Ascending aorta (tissue), 2 donors: ENCODE measurements around the gene FBXO17. TPM values are rescaled to one million over a fixed set of nuclear protein-coding genes. Genes with fewer than 3 reads are reported as not detected.

Source experiments
- DNase-seq, 2 donors: peaks; one replicate each; pipeline ENCODE4 v3.0.0-alpha.2; 2019; ENCODE audit warnings: low spot score in 2 of 2
- H3K27ac ChIP-seq, 2 donors: fragments of 200-600 bp; sonication (generic); one replicate each; pipeline ENCODE4 v1.5.1; 2016 to 2017; ENCODE audit warnings: mild to moderate bottlenecking in 1 of 2
- H3K27me3 ChIP-seq: fragments of 200-600 bp; sonication (generic); one replicate; pipeline ENCODE4 v1.5.1; 2017
- H3K36me3 ChIP-seq, 2 donors: fragments of 200-600 bp; sonication (generic); one replicate each; pipeline ENCODE4 v1.5.1; 2016
- H3K4me1 ChIP-seq, 2 donors: fragments of 200-600 bp; sonication (generic); one replicate each; pipeline ENCODE4 v1.5.1; 2016 to 2017; ENCODE audit warnings: mild to moderate bottlenecking in 1 of 2
- H3K4me3 ChIP-seq, 2 donors: fragments of 200-600 bp; sonication (generic); one replicate each; pipeline ENCODE4 v1.5.1; 2016 to 2017; ENCODE audit warnings: mild to moderate bottlenecking in 1 of 2
- H3K9me3 ChIP-seq, 2 donors: fragments of 200-600 bp; sonication (generic); one replicate each; pipeline ENCODE4 v1.5.1; 2016
- intact Hi-C: fragments of 100-400 bp; cut with DNase I; formaldehyde crosslinking; loops from one replicate; pipeline ENCODE4 v1.15.1; 2023
- total RNA-seq: library from RNA; depleted of rRNA; stranded (reverse); fragments of >200 nt; gene quantifications from one replicate; pipeline ENCODE4 v1.1.0, GENCODE V29; 2016
- TF ChIP-seq, protein P1 (sequence below), 3 experiments: fragments of 200-600 bp in 2 of 3; fragments of 450-650 bp in 1 of 3; sonication (generic) in 2 of 3; IDR thresholded peaks; one replicate each; pipeline ENCODE4 v1.5.1; 2016 to 2019; ENCODE audit warnings: antibody characterized with exemption in 3 of 3, mild to moderate bottlenecking in 1 of 3, moderate library complexity in 1 of 3

Gene FBXO17
- total RNA-seq, 1 donor from 2014 or later, result 47.4 TPM

DNA sequence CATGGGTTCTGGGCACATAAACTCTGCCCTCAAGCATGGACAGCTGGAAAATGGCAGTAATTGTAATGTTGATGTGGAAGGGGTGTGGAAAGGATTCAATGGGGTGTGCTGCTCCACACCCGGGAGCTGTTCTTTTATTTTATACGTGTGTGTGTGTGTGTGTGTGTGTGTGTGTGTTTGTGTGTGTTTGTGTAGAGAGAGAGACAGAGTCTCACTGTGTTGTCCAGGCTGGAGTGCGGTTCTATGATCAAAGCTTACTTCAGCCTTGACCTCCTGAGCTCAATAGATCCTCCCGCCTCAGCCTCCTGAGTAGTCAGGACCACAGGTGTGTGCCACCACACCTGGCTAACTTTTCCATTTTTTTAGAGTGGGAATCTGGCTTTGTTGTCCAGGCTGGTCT lies 42.0 kb downstream of the FBXO17 start:
- Histone ChIP-seq H3K4me3 (no peak overlapping the region), H3K36me3 (peaks cover 2 to 25% of the 10 kb centered on the region in 2 donors), H3K27me3 (no peaks in the 10 kb centered on the region), H3K27ac (no peak overlapping the region), H3K4me1 (peaks cover 9 to 14% of the 10 kb centered on the region in 2 donors), H3K9me3 (no peaks in the 10 kb centered on the region)
- DNase-seq, result no peak
- intact Hi-C loops, result loop anchor here (10.0 kb wide), 1 partner anchor 419 kb away; no protein-coding TSS in a partner anchor
- TF ChIP-seq, protein P1, sequence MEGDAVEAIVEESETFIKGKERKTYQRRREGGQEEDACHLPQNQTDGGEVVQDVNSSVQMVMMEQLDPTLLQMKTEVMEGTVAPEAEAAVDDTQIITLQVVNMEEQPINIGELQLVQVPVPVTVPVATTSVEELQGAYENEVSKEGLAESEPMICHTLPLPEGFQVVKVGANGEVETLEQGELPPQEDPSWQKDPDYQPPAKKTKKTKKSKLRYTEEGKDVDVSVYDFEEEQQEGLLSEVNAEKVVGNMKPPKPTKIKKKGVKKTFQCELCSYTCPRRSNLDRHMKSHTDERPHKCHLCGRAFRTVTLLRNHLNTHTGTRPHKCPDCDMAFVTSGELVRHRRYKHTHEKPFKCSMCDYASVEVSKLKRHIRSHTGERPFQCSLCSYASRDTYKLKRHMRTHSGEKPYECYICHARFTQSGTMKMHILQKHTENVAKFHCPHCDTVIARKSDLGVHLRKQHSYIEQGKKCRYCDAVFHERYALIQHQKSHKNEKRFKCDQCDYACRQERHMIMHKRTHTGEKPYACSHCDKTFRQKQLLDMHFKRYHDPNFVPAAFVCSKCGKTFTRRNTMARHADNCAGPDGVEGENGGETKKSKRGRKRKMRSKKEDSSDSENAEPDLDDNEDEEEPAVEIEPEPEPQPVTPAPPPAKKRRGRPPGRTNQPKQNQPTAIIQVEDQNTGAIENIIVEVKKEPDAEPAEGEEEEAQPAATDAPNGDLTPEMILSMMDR (IDR thresholded peaks at IDR 0.05), result no peak

DNA sequence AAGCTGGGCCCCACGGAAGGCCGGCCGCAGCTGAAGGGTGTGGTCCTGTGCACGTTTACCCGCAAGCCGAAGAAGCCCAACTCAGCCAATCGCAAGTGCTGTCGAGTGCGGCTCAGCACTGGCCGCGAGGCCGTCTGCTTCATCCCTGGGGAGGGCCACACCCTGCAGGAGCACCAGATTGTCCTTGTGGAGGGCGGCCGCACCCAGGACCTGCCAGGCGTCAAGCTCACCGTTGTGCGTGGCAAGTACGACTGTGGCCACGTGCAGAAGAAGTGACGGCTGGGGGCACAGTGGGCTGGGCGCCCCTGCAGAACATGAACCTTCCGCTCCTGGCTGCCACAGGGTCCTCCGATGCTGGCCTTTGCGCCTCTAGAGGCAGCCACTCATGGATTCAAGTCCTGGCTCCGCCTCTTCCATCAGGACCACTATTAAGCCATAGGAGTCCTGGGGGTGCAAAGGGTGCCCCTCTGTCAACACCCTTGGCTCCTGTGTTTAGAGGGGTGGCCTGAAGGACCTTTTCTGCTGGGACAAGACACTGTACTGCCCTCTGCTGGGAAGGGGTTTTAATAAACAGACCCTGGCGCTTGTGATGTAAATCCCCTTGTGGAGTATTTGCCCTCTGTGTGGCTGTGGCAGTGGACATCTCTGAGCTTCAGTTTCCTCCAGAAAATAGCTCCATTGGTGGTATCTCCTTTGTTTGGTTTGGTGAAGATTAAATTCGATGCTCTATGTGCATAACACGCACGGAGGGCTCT lies 42.9 kb downstream of the FBXO17 start:
- peaks cover 2 to 25% of the 10 kb centered on the region in 2 donors for H3K36me3 ChIP-seq
- H3K27me3 ChIP-seq, result no peaks in the 10 kb centered on the region
- H3K27ac ChIP-seq, result no peak overlapping the region
- intact Hi-C loops, result loop anchor here (10.0 kb wide), 1 partner anchor 418 kb away; no protein-coding TSS in a partner anchor
- peaks cover 9 to 14% of the 10 kb centered on the region in 2 donors for H3K4me1 ChIP-seq
- H3K4me3 ChIP-seq, result no peak overlapping the region
- no peaks in the 10 kb centered on the region for H3K9me3 ChIP-seq
- TF ChIP-seq, protein P1 (IDR thresholded peaks at IDR 0.05), result no peak
- no peak for DNase-seq

DNA sequence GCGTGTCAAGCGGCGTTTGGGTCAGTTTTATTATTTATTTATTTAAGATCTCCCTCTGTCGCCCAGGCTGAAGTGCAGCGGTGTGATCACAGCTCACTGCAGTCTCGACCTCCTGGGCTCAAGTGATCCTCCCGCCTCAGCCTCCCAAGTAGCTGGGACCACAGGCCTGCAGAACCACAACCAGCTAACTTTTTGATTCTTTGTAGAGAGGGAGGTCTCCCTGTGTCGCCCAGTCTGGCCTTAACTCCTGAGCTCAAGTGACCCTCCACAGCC lies 44.1 kb downstream of the FBXO17 start:
- TF ChIP-seq, protein P1 (IDR thresholded peaks at IDR 0.05), result no peak
- DNase-seq, result no peak
- peaks cover 9 to 14% of the 10 kb centered on the region in 2 donors for H3K4me1 ChIP-seq
- H3K4me3 ChIP-seq, result peak overlapping the region; percentile 83 to 93
- peaks cover 2 to 25% of the 10 kb centered on the region in 2 donors for H3K36me3 ChIP-seq
- no peaks in the 10 kb centered on the region for H3K27me3 ChIP-seq
- H3K9me3 ChIP-seq, result no peaks in the 10 kb centered on the region
- intact Hi-C loops, result loop anchor here (2.0 to 10.0 kb wide), 3 partner anchors 43 to 417 kb away; partner anchors contain the start of gene FBXO17
- H3K27ac ChIP-seq, result peak overlapping the region in 1 of 2 donors; percentile 77

DNA sequence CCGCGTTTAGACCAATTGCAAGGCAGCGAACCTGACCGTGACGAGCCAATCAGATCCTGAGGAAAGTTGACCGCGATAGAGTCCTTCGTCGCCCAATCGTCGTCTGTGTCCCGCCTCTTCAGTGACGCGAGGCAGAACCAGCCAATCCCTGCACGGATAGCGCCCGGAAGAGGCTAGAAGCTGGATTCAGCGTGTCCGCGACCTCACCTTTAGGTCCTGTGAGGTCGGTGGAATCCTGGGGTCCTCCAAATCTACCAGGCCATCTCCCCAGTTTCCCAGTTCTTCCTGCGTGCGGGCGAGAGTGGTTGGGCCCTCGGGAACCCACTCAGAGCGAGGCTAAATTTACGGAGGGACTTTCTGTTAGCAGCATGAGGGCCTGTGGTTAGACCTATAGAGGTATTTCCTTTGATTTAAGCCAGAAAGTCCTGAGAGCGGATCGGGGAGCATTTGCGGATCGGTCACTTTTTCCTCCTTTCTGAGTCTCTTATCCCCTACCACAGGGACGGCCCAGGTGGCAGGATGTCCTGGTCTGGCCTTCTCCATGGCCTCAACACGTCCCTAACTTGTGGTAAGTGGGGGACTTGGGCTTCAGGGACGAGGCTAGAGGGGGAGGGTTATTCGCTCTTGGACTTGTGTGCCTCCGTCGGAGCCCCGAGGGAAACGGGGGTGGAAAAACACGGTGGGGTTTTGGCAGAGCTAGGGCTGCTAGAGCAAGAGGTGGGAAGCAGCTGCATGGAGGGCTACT lies 44.6 kb downstream of the FBXO17 start, which contains the start of gene MRPS12:
Gene MRPS12 (plus strand): TSS at position 169 of the 745 bp plus-strand sequence. CDS start 351 bp downstream, at position 520.
- Histone ChIP-seq H3K27ac (peak within 1 kb of the TSS; percentile 70 to 77), H3K4me1 (peaks cover 9 to 14% of the 10 kb centered on the region in 2 donors), H3K36me3 (peaks cover 5 to 25% of the 10 kb centered on the region in 2 donors), H3K4me3 (peak within 1 kb of the TSS; percentile 83 to 93), H3K27me3 (no peaks in the 10 kb centered on the region), H3K9me3 (no peaks in the 10 kb centered on the region)
- TF ChIP-seq, protein P1 (IDR thresholded peaks at IDR 0.05), result no peak
- peak; percentile 95 to 99 for DNase-seq
- intact Hi-C loops, result loop anchor here (1.0 to 10.0 kb wide), 6 partner anchors 32 to 528 kb away; partner anchors contain the start of genes FAM98C, FBXO17, HNRNPL and NFKBIB

DNA sequence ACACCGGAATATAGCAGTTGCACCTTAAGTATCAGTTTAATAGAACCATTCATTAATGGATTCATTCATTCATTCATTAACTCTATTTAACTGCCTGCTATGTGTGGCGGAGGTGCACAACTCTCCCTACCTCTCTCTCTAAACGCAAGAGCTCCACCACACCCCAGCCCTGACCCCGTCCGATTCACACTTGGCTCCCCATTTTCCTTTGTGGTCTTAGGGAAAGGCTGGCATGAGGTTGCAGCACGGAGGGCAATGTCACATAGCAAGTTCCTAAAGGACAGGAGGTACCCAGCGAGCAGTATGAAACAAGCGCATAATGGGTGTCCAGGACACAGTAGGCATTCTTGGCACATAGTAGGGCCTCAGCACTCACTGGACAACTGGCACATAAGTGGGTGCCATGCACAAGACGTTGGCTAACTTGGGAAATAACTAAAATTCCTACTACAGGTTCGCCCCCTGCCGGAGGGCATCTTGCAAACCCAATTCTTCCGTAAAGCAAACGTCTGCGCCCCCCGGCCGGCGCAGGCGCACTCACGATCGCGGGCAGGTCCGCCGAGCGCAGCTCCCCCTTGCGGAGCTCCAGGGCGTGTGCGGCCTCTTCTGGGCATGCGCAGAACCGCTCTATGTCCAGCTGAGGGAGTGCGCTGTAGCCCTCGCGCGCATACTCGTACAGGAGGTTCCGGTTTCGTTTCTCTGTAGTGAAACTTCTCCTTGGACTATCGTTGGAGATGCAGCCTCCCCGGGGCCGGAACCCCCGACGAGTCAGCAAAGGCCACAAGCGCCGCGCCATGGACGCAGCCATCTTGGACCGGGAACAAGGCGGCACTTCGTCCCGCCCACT lies 45.4 kb downstream of the FBXO17 start, which contains the start of gene SARS2:
Gene SARS2 (minus strand): TSS at position 835 of the 847 bp plus-strand sequence. CDS start 27 bp downstream, at position 808.
- Histone ChIP-seq H3K9me3 (no peaks in the 10 kb centered on the region), H3K27me3 (no peaks in the 10 kb centered on the region), H3K36me3 (peaks cover 5 to 23% of the 10 kb centered on the region in 2 donors), H3K27ac (peak within 1 kb of the TSS; percentile 70 to 77), H3K4me1 (peaks cover 9 to 14% of the 10 kb centered on the region in 2 donors), H3K4me3 (peak within 1 kb of the TSS; percentile 83 to 93)
- DNase-seq, result peak; percentile 62 to 97
- TF ChIP-seq, protein P1 (IDR thresholded peaks at IDR 0.05), result peak; percentile 98 to 99 (median 98)
- intact Hi-C loops, result loop anchor here (1.0 to 10.0 kb wide), 6 partner anchors 31 to 527 kb away; partner anchors contain the start of genes FAM98C, FBXO17, HNRNPL and NFKBIB
